ENCODE data around the gene MAPK8IP1. TPM values are rescaled to one million over a fixed set of nuclear protein-coding genes. Genes with fewer than 3 reads are reported as not detected.

Gene MAPK8IP1
- total and polyA plus RNA-seq, 2 donors (not counting 1 experiment from before 2014, with no cell fraction given) = 2.1 to 4.0 TPM

DNA sequence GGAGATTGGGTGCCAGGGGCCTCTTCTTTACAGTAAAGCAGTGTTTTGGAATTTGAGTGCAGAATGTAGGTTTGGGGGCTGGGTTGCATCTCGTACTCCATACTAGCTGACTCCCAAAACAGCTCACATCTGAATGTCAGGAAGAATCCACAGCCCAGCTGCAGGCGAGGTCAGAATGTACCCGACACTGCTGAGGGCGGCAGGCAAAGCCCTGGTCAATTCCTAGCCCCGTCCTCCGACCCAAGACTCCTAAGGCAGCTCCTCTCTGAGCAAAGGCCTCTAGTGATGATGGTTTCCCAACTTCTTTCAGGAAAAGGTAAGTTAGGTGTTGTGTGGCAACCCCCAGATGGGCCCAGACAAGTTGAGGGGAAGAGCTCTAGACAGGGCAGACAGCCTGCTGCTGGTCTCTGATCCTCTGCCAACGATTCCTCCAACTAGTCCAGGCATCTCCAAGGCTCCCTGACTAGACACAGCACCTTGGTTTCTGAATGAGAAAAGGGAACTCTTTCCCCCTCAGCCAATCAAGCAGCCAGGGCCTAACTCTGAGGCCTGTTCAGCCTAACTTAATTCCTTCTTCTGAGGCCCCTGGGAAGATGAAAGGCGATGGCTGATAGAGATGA is 45.6 kb downstream of the MAPK8IP1 start:
- Histone ChIP-seq H4K20me1 (ENCODE audit: control insufficient read depth, insufficient read depth, low read length, poor library complexity, severe bottlenecking) (peaks cover 37% of the 10 kb centered on the region), H3K4me1 (ENCODE audit: control insufficient read depth in 2 of 2, insufficient read depth in 2 of 2, low read length in 2 of 2) (peaks cover 74 to 89% of the 10 kb centered on the region in 2 donors), H3K79me2 (ENCODE audit: control insufficient read depth, insufficient read depth, low read length) (peaks cover 91% of the 10 kb centered on the region), H2AFZ (ENCODE audit: insufficient read depth, low read depth, low read length, poor library complexity, severe bottlenecking) (no peak overlapping the region), H3K9ac (ENCODE audit: low read length) (peak overlapping the region; percentile 82), H3K36me3 (replicated peaks in 1 of 2; ENCODE audit: control extremely low read depth in 1 of 2, control insufficient read depth in 1 of 2, extremely low read depth in 1 of 2, insufficient read depth in 2 of 2, low read length in 1 of 2) (peaks cover 0 to 36% of the 10 kb centered on the region in 2 experiments), H3K9me3 (ENCODE audit: control extremely low read depth in 1 of 3, control insufficient read depth in 2 of 3, insufficient read depth in 1 of 3, low read length in 2 of 3) (no peaks in the 10 kb centered on the region), H3K4me3 (ENCODE audit: control extremely low read depth in 1 of 5, extremely low read depth in 1 of 5, insufficient read depth in 1 of 5, low read depth in 2 of 5, low read length in 4 of 5) (peak overlapping the region; percentile 63 to 95 (median 90)), H3K27ac (ENCODE audit: low read length in 2 of 2) (peak overlapping the region; percentile 92 to 93), H3K27me3 (replicated peaks in 1 of 4; ENCODE audit: control extremely low read depth in 1 of 4, control insufficient read depth in 3 of 4, insufficient read depth in 4 of 4, low read length in 3 of 4) (no peaks in the 10 kb centered on the region), H3K4me2 (replicated peaks; ENCODE audit: low read depth, low read length, poor library complexity, severe bottlenecking) (peak overlapping the region; percentile 91)
- DNase-seq = peak; percentile 35
- TF ChIP-seq, protein P1, sequence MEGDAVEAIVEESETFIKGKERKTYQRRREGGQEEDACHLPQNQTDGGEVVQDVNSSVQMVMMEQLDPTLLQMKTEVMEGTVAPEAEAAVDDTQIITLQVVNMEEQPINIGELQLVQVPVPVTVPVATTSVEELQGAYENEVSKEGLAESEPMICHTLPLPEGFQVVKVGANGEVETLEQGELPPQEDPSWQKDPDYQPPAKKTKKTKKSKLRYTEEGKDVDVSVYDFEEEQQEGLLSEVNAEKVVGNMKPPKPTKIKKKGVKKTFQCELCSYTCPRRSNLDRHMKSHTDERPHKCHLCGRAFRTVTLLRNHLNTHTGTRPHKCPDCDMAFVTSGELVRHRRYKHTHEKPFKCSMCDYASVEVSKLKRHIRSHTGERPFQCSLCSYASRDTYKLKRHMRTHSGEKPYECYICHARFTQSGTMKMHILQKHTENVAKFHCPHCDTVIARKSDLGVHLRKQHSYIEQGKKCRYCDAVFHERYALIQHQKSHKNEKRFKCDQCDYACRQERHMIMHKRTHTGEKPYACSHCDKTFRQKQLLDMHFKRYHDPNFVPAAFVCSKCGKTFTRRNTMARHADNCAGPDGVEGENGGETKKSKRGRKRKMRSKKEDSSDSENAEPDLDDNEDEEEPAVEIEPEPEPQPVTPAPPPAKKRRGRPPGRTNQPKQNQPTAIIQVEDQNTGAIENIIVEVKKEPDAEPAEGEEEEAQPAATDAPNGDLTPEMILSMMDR (IDR thresholded peaks at IDR 0.05) = no peak
- TF ChIP-seq EZH2 (IDR thresholded peaks at IDR 0.05; ENCODE audit: borderline replicate concordance, insufficient read depth, low read depth, low read length, poor library complexity, severe bottlenecking) = no peak
- intact Hi-C loops (cut with micrococcal nuclease) = loop anchor here (1.0 to 10.0 kb wide), 8 partner anchors 7 to 1624 kb away; partner anchors contain the start of genes CELF1, CRY2 and SLC35C1
- Mint-ChIP-seq H3K27me3 (no peaks in the 10 kb centered on the region), H3K4me3 (peak overlapping the region; percentile 95), H3K4me1 (peaks cover 96% of the 10 kb centered on the region), H3K9me3 (ENCODE audit: insufficient read depth) (no peaks in the 10 kb centered on the region), H3K27ac (peak overlapping the region; percentile 92)
- POLR2A ChIA-PET = interaction anchor here (0.6 to 10.9 kb wide), 9 partner anchors 10 to 1916 kb away, joined by 3 to 162 read pairs (median 4); partner anchors contain the start of genes CRY2, LARGE2, PEX16 and SLC35C1
- ATAC-seq (ENCODE audit: low read depth) = no peak
- WGBS (ENCODE audit: insufficient coverage) = 63% methylated on average over 6 of the region's 8 CpGs
- CTCF ChIA-PET = interaction anchor here (0.8 to 11.4 kb wide), 11 partner anchors 8 to 159 kb away, joined by 3 to 98 read pairs (median 6); partner anchors contain the start of genes LARGE2 and PEX16

DNA sequence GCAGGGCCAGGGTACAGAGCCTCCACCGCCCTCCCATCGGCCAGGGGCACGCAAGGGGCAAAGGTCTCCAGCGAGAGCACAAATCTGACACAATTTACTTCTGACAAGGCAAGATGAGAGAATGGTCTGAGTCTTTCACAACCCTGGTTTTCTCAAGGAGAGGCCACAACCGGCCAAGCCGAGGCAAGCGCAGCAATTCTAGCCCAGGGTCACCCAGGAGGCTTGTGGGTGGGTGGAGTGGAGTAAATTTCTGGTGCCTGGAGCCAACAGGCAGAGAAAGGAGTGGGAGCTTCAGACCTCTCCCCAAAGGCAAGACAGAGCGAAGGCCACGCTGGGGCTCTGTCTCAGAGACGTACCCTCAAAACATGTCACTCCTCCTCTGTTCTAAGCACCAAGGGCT is 46.3 kb downstream of the MAPK8IP1 start:
- H3K4me2 ChIP-seq (replicated peaks; ENCODE audit: low read depth, low read length, poor library complexity, severe bottlenecking) = peak overlapping the region; percentile 91

More for the DNA sequence above, 46.3 kb downstream of the MAPK8IP1 start:
- Histone ChIP-seq H3K9me3 (ENCODE audit: control extremely low read depth in 1 of 3, control insufficient read depth in 2 of 3, insufficient read depth in 1 of 3, low read length in 2 of 3) (no peaks in the 10 kb centered on the region), H3K27ac (ENCODE audit: low read length in 2 of 2) (peak overlapping the region; percentile 92 to 93), H3K4me1 (ENCODE audit: control insufficient read depth in 2 of 2, insufficient read depth in 2 of 2, low read length in 2 of 2) (peaks cover 76 to 89% of the 10 kb centered on the region in 2 donors), H3K9ac (ENCODE audit: low read length) (peak overlapping the region; percentile 82), H3K79me2 (ENCODE audit: control insufficient read depth, insufficient read depth, low read length) (peaks cover 89% of the 10 kb centered on the region), H2AFZ (ENCODE audit: insufficient read depth, low read depth, low read length, poor library complexity, severe bottlenecking) (no peak overlapping the region), H3K4me3 (ENCODE audit: control extremely low read depth in 1 of 5, extremely low read depth in 1 of 5, insufficient read depth in 1 of 5, low read depth in 2 of 5, low read length in 4 of 5) (peak overlapping the region; percentile 63 to 95 (median 90)), H3K27me3 (replicated peaks in 1 of 4; ENCODE audit: control extremely low read depth in 1 of 4, control insufficient read depth in 3 of 4, insufficient read depth in 4 of 4, low read length in 3 of 4) (no peaks in the 10 kb centered on the region), H4K20me1 (ENCODE audit: control insufficient read depth, insufficient read depth, low read length, poor library complexity, severe bottlenecking) (peaks cover 37% of the 10 kb centered on the region), H3K36me3 (replicated peaks in 1 of 2; ENCODE audit: control extremely low read depth in 1 of 2, control insufficient read depth in 1 of 2, extremely low read depth in 1 of 2, insufficient read depth in 2 of 2, low read length in 1 of 2) (peaks cover 0 to 29% of the 10 kb centered on the region in 2 experiments)
- ATAC-seq (ENCODE audit: low read depth) (no peak), DNase-seq (peak; percentile 10)
- no peaks in the 10 kb centered on the region for H3K9me3 Mint-ChIP-seq (ENCODE audit: insufficient read depth)
- H3K4me1 Mint-ChIP-seq = peaks cover 96% of the 10 kb centered on the region
- no peaks in the 10 kb centered on the region for H3K27me3 Mint-ChIP-seq
- H3K27ac Mint-ChIP-seq = peak overlapping the region; percentile 92
- CTCF ChIA-PET = interaction anchor here (2.0 to 11.4 kb wide), 4 partner anchors 11 to 75 kb away, joined by 11 to 98 read pairs (median 34); partner anchors contain the start of genes LARGE2 and PEX16
- WGBS (ENCODE audit: insufficient coverage) = 59% methylated on average over 7 of the region's 10 CpGs
- intact Hi-C loops (cut with micrococcal nuclease) = loop anchor here (2.0 to 10.0 kb wide), 5 partner anchors 33 to 1623 kb away; partner anchors contain the start of genes CELF1, PHF21A and SLC35C1
- TF ChIP-seq EZH2 (IDR thresholded peaks at IDR 0.05; ENCODE audit: borderline replicate concordance, insufficient read depth, low read depth, low read length, poor library complexity, severe bottlenecking) = no peak
- TF ChIP-seq, protein P1 (IDR thresholded peaks at IDR 0.05) = no peak
- H3K4me3 Mint-ChIP-seq = peak overlapping the region; percentile 95
- POLR2A ChIA-PET = interaction anchor here (10.9 kb wide), 1 partner anchor 11 kb away, joined by 162 read pairs; the partner anchor contains the start of genes LARGE2 and PEX16

All from B cell (primary cell).